Activated T-helper 1 cell treated with anti-CD3 and anti-CD28 coated beads, Interleukin-2, amount 50 U/mL, for 16 hours (primary cell): ENCODE measurements around the gene C6orf47.

Experiments
- DNase-seq, 2 donors: peaks; one replicate each; pipeline ENCODE4 v3.0.0-alpha.2; 2020; ENCODE audit warnings: low read depth in 1 of 2, low spot score in 1 of 2

The C6orf47 gene

GRCh38 chr6:31636698-31637596 is 23.6 kb downstream of the C6orf47 start:
- no peak for DNase-seq

- DNase-seq: no peak
Measured at GRCh38 chr6:31634969-31635575, 25.5 kb downstream of the C6orf47 start.

GRCh38 chr6:31634131-31634530 is 26.4 kb downstream of the C6orf47 start:
- DNase-seq: no peak

GRCh38 chr6:31633447-31633846 is 27.1 kb downstream of the C6orf47 start:
- no peak for DNase-seq

- DNase-seq: no peak
Measured at GRCh38 chr6:31632279-31632946, 28.2 kb downstream of the C6orf47 start.

GRCh38 chr6:31631681-31632278 is 28.8 kb downstream of the C6orf47 start:
- no peak for DNase-seq

GRCh38 chr6:31631209-31631608 is 29.4 kb downstream of the C6orf47 start:
- DNase-seq: no peak

GRCh38 chr6:31630177-31630934 is 30.2 kb downstream of the C6orf47 start:
- no peak for DNase-seq

- no peak for DNase-seq
Measured at GRCh38 chr6:31629014-31629413, 31.6 kb downstream of the C6orf47 start.

- DNase-seq: no peak
Measured at GRCh38 chr6:31627690-31628287, 32.8 kb downstream of the C6orf47 start.

GRCh38 chr6:31626952-31627351 is 33.6 kb downstream of the C6orf47 start:
- no peak for DNase-seq

GRCh38 chr6:31624070-31624469 is 36.5 kb downstream of the C6orf47 start:
- DNase-seq: no peak

- no peak for DNase-seq
Measured at GRCh38 chr6:31622684-31623091, 37.9 kb downstream of the C6orf47 start.

- no peak for DNase-seq
Measured at GRCh38 chr6:31621991-31622390, 38.6 kb downstream of the C6orf47 start.

- DNase-seq: no peak
Measured at GRCh38 chr6:31621320-31621939, 39.1 kb downstream of the C6orf47 start.

- DNase-seq: peak in 1 of 2 donors; percentile 62
Measured at GRCh38 chr6:31620586-31621319, 39.8 kb downstream of the C6orf47 start, which contains the start of gene PRRC2A. PRRC2A (plus strand) TSS chr6:31620715; CDS start chr6:31622790, 2,075 bp downstream.

GRCh38 chr6:31619805-31620585 is 40.6 kb downstream of the C6orf47 start:
- DNase-seq: peak; percentile 92 to 94

- DNase-seq: no peak
Measured at GRCh38 chr6:31617010-31617409, 43.6 kb downstream of the C6orf47 start.
